HG03139 (cell line): ENCODE results near the gene MANF.

Source experiments
- ATAC-seq: cut with Tn5 transposase; IDR thresholded peaks from one replicate; pipeline ENCODE4 v1.9.1; 2021; ENCODE audit not compliant: unreplicated experiment

The MANF gene

DNA sequence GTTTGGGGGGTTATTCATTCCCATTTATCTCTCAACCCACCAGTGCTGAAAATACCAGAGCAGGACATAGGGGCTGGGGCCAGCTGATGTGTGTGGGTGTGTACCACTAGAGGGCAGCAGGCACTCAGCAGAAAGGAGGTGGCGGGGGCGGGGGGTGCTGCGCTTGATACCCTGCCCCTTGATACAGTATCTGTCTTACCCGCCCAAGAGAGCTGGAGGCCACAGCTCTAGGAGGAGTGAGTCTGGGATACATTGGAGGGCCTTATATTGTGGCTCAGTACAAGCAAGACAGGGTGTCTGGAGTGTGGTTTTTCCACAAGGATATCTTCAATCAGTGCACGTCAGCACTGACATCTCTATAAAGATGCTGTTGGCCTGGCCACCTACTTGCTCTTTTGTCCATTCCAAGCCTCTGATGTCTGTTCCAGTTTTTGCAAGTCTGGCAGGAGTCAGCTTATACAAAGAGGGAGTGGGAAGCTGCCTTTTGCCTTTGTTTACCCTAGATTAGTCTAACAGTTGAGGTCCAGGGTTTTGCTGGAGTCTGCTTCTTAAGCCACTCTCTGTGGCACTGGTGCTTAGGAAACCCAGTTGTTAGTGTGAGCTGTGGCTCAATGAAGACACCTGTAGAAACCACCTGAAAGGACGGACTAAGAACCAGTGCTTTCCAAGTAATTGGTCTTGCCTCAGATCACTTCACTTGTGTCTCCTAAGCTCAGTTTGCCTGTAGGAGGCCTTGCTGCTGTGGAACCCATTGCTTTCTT lies 4.5 kb downstream of the MANF start:
- no peak for ATAC-seq

DNA sequence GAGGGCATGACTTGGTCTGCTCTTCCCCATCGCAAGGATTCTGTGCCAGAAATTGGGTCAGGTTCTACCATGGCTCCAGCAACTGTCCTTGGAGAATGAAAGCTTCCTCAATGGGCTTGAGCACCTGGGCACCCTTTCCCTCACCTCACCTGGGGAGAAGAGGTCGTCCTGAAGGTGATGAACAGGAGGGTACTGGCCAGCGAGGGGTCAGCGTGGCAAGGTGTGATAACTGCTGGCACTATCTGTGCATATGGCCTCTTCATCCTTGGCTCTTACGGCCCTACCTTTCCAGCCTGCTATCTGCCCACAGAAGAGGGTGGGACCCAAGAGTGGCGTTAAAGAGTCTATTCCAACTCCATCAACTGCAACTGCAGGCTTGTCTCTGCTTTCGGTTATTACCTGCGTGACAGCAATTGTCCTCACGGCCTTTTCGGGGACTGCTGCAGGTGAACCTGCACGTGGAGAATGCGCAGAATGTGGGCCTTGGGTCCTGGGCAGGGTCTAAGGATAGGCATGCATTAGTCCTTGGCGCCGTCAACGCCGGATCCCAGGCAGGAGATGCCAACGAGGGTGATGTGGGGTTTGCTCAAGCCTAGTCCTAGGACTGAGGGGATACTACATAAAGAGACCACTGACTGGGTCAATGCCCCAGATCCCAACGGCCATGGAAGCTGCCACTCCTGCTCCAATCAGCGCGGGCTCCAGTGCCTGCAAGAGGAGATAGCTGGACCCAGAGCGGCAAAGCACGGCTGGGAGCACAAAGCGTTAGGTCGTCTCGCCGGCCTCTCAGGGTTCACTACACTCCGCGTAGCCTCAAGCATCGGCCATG lies 5.4 kb downstream of the MANF start:
- ATAC-seq, result no peak

DNA sequence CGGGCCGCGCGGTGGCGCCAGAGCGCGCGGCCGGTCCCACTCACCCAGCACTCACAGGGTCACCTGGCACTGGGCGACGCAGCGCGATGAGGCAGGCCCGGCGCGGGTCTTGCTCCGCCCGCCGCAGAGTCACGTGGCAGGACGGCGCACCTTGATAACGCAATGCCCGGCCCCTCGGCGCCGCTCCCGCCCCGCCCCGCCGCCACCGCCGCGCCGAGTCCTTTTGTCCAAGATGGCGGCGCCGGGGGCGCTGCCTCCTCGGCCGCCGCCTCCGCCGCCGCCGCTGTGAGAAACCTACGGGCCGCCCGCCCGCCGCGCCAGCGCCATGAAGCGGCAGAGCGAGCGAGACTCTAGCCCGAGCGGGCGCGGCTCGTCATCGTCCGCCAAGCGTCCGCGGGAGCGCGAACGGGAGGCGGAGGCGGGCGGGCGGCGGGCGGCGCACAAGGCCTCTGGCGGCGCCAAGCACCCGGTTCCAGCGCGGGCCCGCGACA lies 6.0 kb downstream of the MANF start, which contains the start of gene RBM15B:
RBM15B (plus strand) TSS at position 211 of the 491 bp plus-strand sequence; CDS start at position 326, 115 bp downstream.
- peak; percentile 85 for ATAC-seq

DNA sequence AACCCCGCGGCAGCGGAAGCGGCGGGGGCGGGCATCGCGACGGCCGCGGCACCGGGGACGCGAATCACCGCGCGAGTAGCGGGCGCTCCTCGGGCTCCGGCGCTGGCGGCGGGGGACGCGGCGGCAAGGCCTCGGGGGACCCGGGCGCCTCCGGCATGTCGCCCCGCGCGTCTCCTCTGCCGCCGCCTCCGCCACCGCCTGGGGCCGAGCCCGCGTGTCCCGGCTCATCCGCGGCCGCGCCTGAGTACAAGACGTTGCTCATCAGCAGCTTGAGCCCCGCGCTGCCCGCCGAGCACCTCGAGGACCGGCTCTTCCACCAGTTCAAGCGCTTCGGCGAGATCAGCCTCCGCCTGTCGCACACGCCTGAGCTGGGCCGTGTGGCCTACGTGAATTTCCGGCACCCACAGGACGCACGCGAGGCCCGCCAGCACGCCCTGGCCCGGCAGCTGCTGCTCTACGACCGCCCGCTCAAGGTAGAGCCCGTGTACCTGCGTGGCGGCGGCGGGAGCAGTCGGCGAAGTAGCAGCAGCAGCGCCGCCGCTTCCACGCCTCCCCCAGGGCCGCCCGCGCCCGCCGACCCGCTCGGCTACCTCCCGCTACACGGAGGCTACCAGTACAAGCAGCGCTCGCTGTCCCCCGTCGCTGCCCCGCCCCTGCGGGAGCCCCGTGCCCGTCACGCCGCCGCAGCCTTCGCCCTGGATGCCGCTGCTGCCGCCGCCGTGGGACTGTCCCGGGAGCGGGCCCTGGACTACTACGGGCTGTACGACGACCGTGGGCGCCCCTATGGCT lies 6.7 kb downstream of the MANF start:
- peak; percentile 17 for ATAC-seq

DNA sequence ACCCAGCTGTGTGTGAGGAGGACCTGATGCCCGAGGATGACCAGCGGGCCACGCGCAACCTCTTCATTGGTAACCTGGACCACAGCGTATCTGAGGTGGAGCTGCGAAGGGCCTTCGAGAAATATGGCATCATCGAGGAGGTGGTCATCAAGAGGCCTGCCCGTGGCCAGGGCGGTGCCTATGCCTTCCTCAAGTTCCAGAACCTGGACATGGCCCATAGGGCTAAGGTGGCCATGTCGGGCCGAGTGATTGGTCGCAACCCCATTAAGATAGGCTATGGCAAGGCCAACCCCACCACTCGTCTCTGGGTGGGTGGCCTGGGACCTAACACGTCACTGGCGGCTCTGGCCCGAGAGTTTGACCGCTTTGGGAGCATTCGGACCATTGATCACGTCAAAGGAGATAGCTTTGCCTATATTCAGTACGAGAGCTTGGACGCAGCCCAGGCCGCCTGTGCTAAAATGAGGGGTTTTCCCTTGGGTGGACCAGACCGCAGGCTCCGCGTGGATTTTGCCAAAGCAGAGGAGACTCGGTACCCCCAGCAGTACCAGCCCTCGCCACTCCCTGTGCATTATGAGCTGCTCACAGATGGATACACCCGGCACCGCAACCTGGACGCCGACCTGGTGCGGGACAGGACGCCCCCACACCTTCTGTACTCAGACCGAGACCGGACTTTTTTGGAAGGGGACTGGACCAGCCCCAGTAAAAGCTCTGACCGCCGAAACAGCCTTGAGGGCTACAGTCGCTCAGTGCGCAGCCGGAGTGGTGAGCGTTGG lies 7.5 kb downstream of the MANF start:
- ATAC-seq, result no peak

DNA sequence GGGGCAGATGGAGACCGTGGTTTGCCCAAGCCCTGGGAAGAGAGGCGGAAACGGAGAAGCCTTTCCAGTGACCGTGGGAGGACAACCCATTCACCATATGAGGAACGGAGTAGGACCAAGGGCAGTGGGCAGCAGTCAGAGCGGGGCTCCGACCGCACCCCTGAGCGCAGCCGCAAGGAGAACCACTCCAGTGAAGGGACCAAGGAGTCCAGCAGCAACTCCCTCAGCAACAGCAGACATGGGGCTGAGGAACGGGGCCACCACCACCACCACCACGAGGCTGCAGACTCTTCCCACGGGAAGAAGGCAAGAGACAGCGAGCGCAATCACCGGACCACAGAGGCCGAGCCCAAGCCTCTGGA lies 8.0 kb downstream of the MANF start:
- no peak for ATAC-seq

DNA sequence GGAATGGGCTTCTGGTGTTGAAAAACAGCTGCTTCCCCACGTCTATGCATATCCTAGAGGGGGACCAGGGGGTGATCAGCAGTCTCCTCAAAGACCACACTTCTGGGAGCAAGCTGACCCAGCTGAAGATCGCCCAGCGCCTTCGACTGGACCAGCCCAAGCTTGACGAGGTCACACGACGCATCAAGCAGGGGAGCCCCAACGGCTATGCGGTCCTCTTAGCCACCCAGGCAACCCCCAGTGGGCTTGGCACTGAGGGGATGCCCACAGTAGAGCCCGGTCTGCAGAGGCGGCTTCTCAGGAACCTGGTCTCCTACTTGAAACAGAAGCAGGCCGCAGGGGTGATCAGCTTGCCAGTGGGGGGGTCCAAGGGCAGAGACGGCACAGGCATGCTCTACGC lies 8.5 kb downstream of the MANF start:
- ATAC-seq, result no peak

DNA sequence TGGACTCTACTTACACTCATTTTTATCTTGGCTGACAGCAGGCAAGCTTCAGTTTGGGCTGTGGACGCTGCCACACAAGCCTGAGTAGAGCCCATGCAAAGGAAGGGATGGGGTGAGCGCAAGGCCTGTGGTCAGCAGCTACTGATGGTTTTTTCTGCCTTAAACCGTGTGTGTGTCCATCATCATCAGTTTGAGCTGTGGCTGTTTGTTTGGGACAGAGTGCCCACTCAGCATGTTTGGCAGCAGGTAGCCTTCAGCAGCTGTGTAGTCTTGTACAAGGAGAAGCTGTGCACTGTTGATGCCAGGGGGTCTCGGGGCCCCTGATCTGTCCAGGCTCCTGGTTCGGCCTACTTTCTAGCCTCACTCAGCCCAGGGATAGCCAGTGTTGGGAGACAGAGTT lies 9.4 kb downstream of the MANF start:
- no peak for ATAC-seq

DNA sequence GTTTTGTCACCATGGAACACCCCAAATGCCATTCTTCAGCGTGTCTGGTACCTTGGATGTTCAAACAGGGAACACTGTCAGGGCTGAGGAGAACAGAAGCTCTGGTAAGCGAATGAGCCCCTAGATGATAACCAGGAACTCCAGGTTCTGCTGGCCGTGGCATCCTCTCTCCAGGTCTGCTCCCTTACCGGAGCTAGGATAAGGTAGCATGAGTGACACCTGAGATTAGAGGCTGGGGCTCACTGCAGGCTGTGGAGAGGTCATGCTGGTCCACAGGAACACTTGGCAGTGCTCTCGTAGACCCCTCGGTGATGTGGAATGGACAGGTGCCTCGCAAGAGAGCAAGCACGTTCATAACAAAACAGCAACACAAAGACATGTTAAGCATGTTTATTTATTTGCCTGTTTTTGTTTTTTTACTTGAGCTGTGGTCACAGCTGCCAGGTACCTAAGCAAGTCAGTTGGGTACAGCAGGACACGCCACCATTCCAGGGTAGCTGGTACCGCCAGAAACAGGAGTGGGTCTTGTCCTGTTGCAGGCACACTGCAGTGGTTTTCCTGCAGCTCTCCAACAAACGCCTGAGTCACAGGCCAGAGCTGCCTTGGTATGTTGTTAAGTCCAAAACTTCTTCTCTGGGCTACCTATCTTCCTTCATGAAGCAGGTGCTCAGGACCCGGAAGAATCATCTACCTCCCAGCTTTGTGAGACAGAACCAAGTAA lies 10.6 kb downstream of the MANF start:
- ATAC-seq, result no peak

DNA sequence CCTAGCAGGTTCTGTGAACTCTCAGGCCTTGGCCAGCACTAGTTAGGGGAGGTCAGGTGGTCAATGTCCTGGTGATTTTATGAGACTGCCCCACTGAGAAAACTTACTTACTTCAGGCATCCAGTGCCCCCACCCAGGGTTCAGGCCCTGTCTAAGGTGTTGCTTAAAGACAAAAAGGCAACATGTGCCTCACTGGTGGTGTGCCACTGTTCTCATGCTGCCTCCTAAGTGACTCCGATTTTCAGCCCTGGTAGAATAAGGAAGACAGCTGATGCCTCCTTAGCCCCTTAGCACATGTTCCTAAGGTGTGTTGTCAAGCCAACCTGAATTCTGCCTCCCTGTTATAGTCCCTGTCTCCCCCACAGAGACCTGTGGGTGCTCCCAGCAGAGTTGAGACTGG lies 11.3 kb downstream of the MANF start:
- no peak for ATAC-seq

DNA sequence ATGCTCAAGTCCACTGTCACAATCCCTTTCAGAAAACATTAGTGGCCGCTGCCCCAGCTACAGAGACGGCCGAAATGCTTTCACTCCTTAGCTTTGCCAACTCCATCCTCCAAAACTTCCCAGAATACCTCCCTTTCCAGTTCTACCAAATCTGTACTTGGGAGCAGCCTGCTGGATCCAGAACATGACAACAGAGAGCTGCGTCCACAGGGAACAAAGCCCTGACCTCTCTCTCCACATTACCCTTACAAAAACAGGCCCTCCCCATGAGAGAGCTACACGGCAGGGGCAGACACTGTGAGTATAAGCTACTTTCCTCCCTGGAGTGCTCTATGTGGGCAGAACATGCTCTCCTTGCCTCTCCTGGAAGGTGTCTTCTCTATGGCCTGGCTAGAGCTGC lies 12.3 kb downstream of the MANF start:
- ATAC-seq, result no peak

DNA sequence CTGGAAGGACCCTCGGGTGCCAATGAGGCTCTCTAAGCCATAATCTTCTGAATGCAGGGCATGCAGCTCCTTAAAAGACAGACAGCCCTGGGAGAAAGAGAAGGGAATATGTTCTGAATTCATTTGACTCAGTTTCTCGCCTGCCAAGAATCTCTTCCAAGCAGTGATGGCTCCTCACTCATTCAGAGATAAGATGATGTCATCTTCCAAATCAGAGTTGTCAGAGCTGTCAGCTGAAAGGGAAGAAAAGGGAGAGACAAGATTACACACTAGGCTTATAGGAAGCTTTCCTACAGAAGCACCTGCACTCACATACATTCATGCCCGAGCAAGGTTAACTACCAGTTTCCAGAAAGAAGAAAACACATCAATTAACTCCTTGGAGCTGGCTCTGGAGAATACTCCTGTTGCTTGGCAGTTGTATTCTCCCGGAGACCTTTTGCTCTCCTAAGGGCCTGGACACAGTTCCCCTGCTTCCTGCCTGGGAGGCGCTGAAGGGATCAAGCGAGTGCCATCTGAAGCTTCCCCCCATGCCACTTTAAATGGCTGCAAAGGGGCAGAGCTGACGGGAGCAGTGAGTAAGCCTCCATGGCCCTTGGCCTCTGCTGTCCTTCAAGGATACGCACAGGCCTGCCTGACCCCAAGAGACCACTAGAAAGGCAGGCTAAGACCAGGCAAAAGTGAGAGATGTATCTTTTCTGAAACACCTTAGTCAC lies 13.7 kb downstream of the MANF start:
- no peak for ATAC-seq

DNA sequence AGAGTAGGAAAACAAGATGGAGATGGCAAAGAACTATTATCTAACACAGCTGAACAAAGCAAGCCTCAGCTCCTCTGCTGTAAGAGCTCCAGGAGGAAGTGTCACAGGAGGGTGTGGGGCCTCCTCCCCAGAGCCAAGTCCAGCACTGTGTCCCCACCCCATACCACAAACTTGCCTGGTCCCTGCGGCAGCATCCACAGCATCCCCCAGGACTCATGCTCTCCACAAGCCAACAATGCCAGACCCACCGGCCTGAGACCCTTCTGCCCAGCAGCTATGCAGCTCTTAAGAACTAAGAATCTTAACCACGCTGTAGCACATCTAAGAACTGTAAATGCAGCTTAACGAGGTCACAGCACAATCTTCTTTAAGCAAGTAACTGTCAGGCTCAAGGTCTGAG lies 15.1 kb downstream of the MANF start:
- ATAC-seq, result no peak

DNA sequence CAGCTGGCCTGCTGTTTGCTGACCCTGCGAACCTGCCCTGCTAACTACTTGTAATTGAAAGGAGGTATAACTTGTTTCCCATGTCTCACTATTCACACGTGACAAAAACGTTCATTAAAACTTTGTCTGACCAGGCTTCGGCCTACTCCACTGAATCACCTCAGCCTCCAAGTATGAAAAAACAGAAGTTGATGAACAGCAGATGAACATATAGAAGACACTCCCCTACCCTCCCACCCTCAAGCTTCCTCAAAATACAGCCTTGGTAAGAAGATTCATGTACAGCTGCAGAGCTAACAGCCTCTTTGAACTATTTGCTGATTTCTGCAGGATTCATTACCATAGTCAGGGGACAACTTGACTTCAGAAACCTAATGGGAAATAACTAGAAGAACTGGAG lies 16.6 kb downstream of the MANF start:
- no peak for ATAC-seq

DNA sequence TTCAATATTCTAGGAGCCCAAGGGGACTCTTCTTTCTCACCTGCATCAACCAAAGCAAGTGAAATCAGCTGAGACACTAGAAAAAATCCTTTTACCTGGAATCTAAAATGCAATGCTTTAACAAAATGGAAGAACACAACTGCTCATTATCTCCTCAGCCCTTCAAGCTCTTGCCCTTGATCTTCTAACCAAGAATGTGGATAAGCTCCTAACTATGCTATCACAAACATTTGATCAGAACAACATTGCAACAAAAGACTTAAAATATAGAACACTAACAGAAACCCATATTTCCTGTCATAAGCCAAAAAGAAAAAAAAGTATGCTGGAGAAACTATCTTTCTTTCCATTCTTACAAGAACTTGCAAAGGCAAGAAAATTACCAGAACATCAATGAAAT lies 18.6 kb downstream of the MANF start:
- no peak for ATAC-seq

DNA sequence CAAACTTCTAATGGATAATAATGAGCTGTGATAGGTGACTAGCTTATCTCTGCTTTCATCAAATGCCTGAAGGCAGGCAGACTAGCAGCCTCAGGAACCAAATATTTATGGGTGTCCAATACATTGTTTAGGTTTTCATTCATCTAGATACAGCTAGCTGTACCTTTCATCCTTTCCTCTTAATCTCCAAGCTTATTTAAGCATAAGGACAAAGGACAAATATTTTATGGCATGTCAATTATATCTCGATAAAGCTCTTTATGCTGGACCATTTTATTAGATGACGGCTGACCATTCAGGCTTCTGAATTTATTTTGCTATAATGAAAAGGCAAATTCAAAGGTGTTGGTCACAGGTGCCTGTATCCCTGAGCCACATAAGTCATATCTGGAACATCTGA lies 22.9 kb downstream of the MANF start:
- no peak for ATAC-seq

DNA sequence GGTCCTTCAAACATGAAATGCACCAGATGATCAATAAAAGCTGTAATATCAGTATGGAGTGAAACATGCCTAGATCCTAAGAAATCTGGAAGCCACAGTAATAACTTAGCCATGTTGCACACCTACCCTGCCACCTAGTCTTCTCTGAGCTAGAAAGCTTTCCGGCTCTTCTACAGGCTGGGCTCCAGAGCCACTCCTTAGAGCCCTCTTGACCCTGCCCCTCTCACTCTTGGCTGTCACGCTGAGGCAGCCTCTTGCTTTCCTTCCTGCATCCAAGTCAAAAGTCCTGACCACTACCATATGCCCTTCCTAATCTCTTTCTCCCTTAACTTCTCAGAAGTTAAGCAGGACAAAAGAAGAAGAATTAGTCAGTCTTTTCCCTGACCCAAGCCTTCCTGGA lies 23.7 kb downstream of the MANF start:
- ATAC-seq, result no peak

DNA sequence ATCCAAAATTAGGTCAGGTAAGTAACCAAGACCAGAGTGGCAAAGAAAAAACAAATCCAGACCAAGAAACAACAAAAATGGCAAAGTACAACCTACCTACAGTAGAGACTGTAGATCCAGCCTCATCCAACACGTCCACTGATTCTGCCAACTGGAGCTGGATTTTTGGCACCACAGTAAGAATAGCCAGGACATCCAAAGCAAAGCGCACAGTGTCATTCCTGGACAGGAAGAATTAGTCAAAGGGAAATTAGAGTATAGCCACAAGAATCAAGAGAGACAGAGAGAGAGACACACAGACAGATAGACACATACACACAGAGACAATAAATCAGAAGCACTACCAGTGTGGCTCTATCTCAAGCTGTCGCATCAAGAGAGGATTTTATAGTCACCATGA lies 37.1 kb downstream of the MANF start:
- no peak for ATAC-seq

DNA sequence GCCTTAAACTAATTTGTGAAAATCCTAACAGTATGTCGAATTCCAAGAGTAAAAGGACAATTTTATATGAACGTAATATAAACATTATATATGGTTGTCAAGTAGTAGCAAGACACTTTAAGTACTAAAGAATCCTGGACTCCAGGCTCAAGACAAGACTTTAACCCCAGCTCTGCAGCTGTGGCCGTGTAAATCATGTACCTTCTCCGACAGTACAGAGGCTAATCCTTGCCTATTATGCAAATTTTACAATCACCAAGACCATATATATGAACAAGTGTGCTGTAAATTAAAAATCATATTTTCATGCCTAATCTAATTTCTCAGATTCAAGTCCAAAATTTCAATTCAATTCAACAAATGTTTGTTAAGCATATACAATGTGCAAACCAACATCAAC lies 41.8 kb downstream of the MANF start:
- ATAC-seq, result no peak
